K562 (cell line): Measurements from ENCODE around the gene SIKE1. TPM values are rescaled to one million over a fixed set of nuclear protein-coding genes. Genes with fewer than 3 reads are reported as not detected.
A peak's percentile ranks its signal among the peaks of the same experiment; 100 is the strongest.

Experiments used
- ADNP ChIP-seq: fragments of 200-800 bp; sonication (Bioruptor generic); IDR thresholded peaks from 2 replicates; pipeline ENCODE4 v1.6.1; 2016; ENCODE audit warnings: missing genetic modification characterization, missing compliant biosample characterization
- GABPB1 ChIP-seq: sonication (generic); formaldehyde crosslinking; IDR thresholded peaks from 2 replicates; pipeline ENCODE4 v1.8.0; 2022; ENCODE audit warnings: mild to moderate bottlenecking, missing genetic modification reagents
- NR2F6 ChIP-seq: fragments of 450-650 bp; formaldehyde crosslinking; IDR thresholded peaks from 2 replicates; pipeline ENCODE4 v1.4.0; 2020; ENCODE audit warnings: mild to moderate bottlenecking
- POLR3A ChIP-seq: IDR thresholded peaks from 2 replicates; pipeline ENCODE4 v1.6.1; 2011; ENCODE audit warnings: borderline replicate concordance, mild to moderate bottlenecking, moderate library complexity; ENCODE audit not compliant: insufficient read length, insufficient read depth; ENCODE audit errors: extremely low read depth
- TAF7 ChIP-seq: fragments of 450-650 bp; IDR thresholded peaks from 2 replicates; pipeline ENCODE4 v1.6.1; 2016; ENCODE audit warnings: missing genetic modification characterization, missing compliant biosample characterization
- ZNF174 ChIP-seq: fragments of 250-450 bp; sonication (Bioruptor Pico); IDR thresholded peaks from 2 replicates; pipeline ENCODE4 v1.4.0; 2020; ENCODE audit warnings: mild to moderate bottlenecking
- ZNF644 ChIP-seq: fragments of 200-800 bp; sonication (Bioruptor generic); IDR thresholded peaks from 2 replicates; pipeline ENCODE4 v1.6.1; 2016; ENCODE audit warnings: low read depth, missing genetic modification characterization, missing compliant biosample characterization
- polyA plus RNA-seq, 8 experiments: library from polyadenylated mRNA; depleted of rRNA in 4 of 8; stranded (reverse) in 5 of 8; unstranded in 3 of 8; fragments of >200 nt; fragmentation: Nextera tagmentation in 2 of 8; fragmentation: Illumina TruSeq in 1 of 8; extraction: Ambion mirVana in 2 of 8; extraction: Trizol in 1 of 8; gene quantifications; 2 replicates each; pipeline versions ENCODE4 v1.2.1 to v1.2.3, GENCODE V29; 2011 to 2014; ENCODE audit warnings: inconsistent platforms in 1 of 8, missing spikeins in 1 of 8
- total RNA-seq, 7 experiments: library from RNA; depleted of rRNA in 6 of 7; stranded (reverse); fragments of >200 nt in 6 of 7; fragmentation: Illumina TruSeq in 2 of 7; extraction: Trizol in 2 of 7; gene quantifications; 2 replicates each; pipeline versions ENCODE4 v1.2.1 to v1.2.3, GENCODE V29; 2011 to 2021; ENCODE audit warnings: low replicate concordance in 1 of 7
- TF ChIP-seq, protein P1 (sequence below): fragments of 450-650 bp; IDR thresholded peaks from 2 replicates; pipeline ENCODE4 v1.6.1; 2016; ENCODE audit warnings: missing biosample characterization, missing genetic modification characterization
- TF ChIP-seq, protein P2 (sequence below): fragments of 450-650 bp; conservative IDR thresholded peaks from 2 replicates; pipeline ENCODE4 v1.6.1; 2016; ENCODE audit warnings: missing genetic modification characterization, low read depth, mild to moderate bottlenecking, control low read depth, missing compliant biosample characterization
- TF ChIP-seq, protein P3 (sequence below): sonication (generic); formaldehyde crosslinking; IDR thresholded peaks from 2 replicates; pipeline ENCODE4 v1.8.0; 2022; ENCODE audit warnings: mild to moderate bottlenecking, missing genetic modification reagents
- TF ChIP-seq, protein P4 (sequence below): fragments of 450-650 bp; formaldehyde crosslinking; IDR thresholded peaks from 2 replicates; pipeline ENCODE4 v1.4.0; 2020; ENCODE audit warnings: mild to moderate bottlenecking, moderate library complexity
- TF ChIP-seq, protein P5 (sequence below), 2 experiments: fragments of 450-650 bp; IDR thresholded peaks; 2 replicates each; pipeline ENCODE4 v1.6.1; 2018; ENCODE audit warnings: mild to moderate bottlenecking in 2 of 2, low read depth in 1 of 2; ENCODE audit not compliant: partially characterized antibody in 2 of 2

Gene SIKE1
- total and polyA plus RNA-seq, 9 of the 15 experiments (the other 6 are each of a cell fraction or from before 2014, with no cell fraction given): 21.8 to 144 (median 76.3) TPM

DNA sequence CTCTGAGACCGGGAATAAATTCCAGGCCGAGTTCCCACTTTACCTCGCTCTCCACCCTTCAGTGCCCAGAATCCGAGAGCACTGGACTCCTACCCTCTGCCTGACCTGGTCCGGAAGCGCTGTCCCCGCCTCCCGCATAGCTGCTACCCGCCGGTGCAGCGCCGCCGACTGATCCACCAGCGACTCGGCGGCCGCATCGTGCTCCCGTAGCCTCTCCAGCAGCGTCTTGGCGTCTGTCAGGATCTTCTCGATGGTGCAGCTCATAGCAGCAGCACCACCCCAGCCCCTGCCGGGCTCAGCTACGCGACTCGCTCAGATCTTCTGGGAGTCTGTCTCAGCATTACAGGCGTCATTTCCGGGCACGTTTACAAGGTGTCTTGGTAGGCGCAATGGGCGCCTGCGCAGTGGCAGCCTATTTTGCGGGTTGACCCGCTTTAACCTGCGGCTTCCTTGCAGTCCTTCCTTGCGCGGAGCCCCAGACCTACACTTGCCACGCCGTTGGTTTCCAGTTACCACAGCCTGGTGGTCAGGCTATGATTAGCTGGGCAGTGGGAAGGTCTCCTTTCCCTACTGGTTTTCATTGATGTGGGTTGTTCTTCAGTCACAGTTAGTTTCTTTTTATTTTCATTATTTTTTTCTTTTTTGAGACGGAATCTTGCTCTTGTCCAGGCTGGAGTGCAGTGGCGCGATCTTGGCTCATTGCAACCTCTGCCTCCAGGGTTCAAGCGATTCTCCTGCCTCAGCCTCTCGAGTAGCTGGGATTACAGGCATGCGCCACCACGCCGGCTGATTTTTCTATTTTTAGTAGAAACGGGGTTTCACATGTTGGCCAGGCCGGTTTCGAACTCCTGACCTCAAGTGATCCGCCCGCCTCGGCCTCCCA, at the start of gene SIKE1 (continued):
- TF ChIP-seq NR2F6 (CRISPR knock-in tag): no peak
- TF ChIP-seq ZNF174 (CRISPR knock-in tag): no peak
- TF ChIP-seq, protein P1, sequence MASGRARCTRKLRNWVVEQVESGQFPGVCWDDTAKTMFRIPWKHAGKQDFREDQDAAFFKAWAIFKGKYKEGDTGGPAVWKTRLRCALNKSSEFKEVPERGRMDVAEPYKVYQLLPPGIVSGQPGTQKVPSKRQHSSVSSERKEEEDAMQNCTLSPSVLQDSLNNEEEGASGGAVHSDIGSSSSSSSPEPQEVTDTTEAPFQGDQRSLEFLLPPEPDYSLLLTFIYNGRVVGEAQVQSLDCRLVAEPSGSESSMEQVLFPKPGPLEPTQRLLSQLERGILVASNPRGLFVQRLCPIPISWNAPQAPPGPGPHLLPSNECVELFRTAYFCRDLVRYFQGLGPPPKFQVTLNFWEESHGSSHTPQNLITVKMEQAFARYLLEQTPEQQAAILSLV (tag): no peak
- TF ChIP-seq, protein P2, sequence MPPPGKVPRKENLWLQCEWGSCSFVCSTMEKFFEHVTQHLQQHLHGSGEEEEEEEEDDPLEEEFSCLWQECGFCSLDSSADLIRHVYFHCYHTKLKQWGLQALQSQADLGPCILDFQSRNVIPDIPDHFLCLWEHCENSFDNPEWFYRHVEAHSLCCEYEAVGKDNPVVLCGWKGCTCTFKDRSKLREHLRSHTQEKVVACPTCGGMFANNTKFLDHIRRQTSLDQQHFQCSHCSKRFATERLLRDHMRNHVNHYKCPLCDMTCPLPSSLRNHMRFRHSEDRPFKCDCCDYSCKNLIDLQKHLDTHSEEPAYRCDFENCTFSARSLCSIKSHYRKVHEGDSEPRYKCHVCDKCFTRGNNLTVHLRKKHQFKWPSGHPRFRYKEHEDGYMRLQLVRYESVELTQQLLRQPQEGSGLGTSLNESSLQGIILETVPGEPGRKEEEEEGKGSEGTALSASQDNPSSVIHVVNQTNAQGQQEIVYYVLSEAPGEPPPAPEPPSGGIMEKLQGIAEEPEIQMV: no peak; the same call in 1 of the 2 replicates
- TF ChIP-seq, protein P3, sequence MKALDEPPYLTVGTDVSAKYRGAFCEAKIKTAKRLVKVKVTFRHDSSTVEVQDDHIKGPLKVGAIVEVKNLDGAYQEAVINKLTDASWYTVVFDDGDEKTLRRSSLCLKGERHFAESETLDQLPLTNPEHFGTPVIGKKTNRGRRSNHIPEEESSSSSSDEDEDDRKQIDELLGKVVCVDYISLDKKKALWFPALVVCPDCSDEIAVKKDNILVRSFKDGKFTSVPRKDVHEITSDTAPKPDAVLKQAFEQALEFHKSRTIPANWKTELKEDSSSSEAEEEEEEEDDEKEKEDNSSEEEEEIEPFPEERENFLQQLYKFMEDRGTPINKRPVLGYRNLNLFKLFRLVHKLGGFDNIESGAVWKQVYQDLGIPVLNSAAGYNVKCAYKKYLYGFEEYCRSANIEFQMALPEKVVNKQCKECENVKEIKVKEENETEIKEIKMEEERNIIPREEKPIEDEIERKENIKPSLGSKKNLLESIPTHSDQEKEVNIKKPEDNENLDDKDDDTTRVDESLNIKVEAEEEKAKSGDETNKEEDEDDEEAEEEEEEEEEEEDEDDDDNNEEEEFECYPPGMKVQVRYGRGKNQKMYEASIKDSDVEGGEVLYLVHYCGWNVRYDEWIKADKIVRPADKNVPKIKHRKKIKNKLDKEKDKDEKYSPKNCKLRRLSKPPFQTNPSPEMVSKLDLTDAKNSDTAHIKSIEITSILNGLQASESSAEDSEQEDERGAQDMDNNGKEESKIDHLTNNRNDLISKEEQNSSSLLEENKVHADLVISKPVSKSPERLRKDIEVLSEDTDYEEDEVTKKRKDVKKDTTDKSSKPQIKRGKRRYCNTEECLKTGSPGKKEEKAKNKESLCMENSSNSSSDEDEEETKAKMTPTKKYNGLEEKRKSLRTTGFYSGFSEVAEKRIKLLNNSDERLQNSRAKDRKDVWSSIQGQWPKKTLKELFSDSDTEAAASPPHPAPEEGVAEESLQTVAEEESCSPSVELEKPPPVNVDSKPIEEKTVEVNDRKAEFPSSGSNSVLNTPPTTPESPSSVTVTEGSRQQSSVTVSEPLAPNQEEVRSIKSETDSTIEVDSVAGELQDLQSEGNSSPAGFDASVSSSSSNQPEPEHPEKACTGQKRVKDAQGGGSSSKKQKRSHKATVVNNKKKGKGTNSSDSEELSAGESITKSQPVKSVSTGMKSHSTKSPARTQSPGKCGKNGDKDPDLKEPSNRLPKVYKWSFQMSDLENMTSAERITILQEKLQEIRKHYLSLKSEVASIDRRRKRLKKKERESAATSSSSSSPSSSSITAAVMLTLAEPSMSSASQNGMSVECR: peak; percentile 91
- peak; percentile 97 for TF ChIP-seq GABPB1 (CRISPR knock-in tag)
- TF ChIP-seq ADNP (tag): peak; percentile 67; the same call in 1 of the 2 replicates
- peak; percentile 63; the same call in 1 of the 2 replicates for TF ChIP-seq TAF7
- no peak for TF ChIP-seq ZNF644 (tag)
- TF ChIP-seq POLR3A: no peak
- TF ChIP-seq, protein P4, sequence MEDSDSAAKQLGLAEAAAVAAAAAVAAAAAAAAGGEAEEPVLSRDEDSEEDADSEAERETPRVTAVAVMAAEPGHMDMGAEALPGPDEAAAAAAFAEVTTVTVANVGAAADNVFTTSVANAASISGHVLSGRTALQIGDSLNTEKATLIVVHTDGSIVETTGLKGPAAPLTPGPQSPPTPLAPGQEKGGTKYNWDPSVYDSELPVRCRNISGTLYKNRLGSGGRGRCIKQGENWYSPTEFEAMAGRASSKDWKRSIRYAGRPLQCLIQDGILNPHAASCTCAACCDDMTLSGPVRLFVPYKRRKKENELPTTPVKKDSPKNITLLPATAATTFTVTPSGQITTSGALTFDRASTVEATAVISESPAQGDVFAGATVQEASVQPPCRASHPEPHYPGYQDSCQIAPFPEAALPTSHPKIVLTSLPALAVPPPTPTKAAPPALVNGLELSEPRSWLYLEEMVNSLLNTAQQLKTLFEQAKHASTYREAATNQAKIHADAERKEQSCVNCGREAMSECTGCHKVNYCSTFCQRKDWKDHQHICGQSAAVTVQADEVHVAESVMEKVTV (CRISPR knock-in tag): no peak
- TF ChIP-seq, protein P5, sequence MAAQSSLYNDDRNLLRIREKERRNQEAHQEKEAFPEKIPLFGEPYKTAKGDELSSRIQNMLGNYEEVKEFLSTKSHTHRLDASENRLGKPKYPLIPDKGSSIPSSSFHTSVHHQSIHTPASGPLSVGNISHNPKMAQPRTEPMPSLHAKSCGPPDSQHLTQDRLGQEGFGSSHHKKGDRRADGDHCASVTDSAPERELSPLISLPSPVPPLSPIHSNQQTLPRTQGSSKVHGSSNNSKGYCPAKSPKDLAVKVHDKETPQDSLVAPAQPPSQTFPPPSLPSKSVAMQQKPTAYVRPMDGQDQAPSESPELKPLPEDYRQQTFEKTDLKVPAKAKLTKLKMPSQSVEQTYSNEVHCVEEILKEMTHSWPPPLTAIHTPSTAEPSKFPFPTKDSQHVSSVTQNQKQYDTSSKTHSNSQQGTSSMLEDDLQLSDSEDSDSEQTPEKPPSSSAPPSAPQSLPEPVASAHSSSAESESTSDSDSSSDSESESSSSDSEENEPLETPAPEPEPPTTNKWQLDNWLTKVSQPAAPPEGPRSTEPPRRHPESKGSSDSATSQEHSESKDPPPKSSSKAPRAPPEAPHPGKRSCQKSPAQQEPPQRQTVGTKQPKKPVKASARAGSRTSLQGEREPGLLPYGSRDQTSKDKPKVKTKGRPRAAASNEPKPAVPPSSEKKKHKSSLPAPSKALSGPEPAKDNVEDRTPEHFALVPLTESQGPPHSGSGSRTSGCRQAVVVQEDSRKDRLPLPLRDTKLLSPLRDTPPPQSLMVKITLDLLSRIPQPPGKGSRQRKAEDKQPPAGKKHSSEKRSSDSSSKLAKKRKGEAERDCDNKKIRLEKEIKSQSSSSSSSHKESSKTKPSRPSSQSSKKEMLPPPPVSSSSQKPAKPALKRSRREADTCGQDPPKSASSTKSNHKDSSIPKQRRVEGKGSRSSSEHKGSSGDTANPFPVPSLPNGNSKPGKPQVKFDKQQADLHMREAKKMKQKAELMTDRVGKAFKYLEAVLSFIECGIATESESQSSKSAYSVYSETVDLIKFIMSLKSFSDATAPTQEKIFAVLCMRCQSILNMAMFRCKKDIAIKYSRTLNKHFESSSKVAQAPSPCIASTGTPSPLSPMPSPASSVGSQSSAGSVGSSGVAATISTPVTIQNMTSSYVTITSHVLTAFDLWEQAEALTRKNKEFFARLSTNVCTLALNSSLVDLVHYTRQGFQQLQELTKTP (IDR thresholded peaks at IDR 0.05; ENCODE audit: low read depth in 1 of 2, partially characterized antibody in 2 of 2): no peak
